Metanephros (tissue), 1 donor: ENCODE results near the gene TNNT2. TPM values are rescaled to one million over a fixed set of nuclear protein-coding genes. Genes with fewer than 3 reads are reported as not detected.

Experiments used
- total RNA-seq: library from RNA; depleted of rRNA; stranded (reverse); fragments of >200 nt; gene quantifications from one replicate; pipeline ENCODE4 v1.2.3, GENCODE V29; 2014

Gene TNNT2
- total RNA-seq = 7.4 TPM

DNA sequence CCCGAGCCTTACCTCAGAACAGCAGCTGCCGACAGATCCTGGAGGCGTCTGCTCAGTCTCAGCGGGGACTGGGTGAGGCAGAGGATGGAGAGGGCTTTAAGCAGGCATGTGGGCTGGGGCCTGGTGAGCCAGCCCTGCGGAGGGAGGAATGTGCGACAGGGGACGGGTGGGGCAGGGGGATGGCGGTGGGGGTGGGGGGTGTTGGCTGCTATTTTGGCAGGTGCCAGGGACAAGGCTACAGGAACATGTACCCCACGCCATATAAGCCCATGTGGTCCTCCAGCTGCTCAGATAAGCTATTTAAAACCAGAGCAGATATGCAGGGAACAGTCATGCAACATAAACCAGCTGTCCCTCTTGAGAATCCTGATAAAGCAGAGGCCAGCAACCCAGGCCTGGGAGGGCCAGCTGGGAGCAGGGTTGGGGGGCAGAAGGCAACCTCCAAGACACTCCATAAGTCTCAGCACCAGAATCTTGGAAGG lies at the start of gene TNNT2:
Gene TNNT2, minus strand, starts transcription at position 70 of the 482 bp plus-strand sequence. CDS start 4,426 bp downstream, outside the sequence.

GRCh38 chr1:201399018-201399351 lies 21.5 kb upstream of the TNNT2 start, which contains the start of gene LAD1:
Gene LAD1 (minus strand): TSS chr1:201399324. CDS start chr1:201399306, 18 bp downstream.

Other genes starting within 250 kb of the TNNT2 start
- 97.6 TPM for gene TMEM9, start 223.2 kb downstream of the TNNT2 start, total RNA-seq
- gene IGFN1, start 186.9 kb downstream of the TNNT2 start, total RNA-seq = 2.8 TPM
- gene PKP1, start 94.2 kb downstream of the TNNT2 start, total RNA-seq = 0.64 TPM
- 17.6 TPM for gene LAD1, start 21.6 kb upstream of the TNNT2 start, total RNA-seq
- 144 TPM for gene TNNI1, start 44.0 kb upstream of the TNNT2 start, total RNA-seq
- gene PHLDA3, start 91.5 kb upstream of the TNNT2 start, total RNA-seq = 19.7 TPM
- 296 TPM for gene CSRP1, start 129.4 kb upstream of the TNNT2 start, total RNA-seq
- 24.4 TPM for gene NAV1, start 161.4 kb upstream of the TNNT2 start, total RNA-seq